ENCODE measurements around the gene FAM241A. TPM values are rescaled to one million over a fixed set of nuclear protein-coding genes. Genes with fewer than 3 reads are reported as not detected.

Gene FAM241A
- total and polyA plus RNA-seq, 9 of the 15 experiments (the other 6 are each of a cell fraction or from before 2014, with no cell fraction given), result 2.3 to 8.5 (median 5.3) TPM

DNA sequence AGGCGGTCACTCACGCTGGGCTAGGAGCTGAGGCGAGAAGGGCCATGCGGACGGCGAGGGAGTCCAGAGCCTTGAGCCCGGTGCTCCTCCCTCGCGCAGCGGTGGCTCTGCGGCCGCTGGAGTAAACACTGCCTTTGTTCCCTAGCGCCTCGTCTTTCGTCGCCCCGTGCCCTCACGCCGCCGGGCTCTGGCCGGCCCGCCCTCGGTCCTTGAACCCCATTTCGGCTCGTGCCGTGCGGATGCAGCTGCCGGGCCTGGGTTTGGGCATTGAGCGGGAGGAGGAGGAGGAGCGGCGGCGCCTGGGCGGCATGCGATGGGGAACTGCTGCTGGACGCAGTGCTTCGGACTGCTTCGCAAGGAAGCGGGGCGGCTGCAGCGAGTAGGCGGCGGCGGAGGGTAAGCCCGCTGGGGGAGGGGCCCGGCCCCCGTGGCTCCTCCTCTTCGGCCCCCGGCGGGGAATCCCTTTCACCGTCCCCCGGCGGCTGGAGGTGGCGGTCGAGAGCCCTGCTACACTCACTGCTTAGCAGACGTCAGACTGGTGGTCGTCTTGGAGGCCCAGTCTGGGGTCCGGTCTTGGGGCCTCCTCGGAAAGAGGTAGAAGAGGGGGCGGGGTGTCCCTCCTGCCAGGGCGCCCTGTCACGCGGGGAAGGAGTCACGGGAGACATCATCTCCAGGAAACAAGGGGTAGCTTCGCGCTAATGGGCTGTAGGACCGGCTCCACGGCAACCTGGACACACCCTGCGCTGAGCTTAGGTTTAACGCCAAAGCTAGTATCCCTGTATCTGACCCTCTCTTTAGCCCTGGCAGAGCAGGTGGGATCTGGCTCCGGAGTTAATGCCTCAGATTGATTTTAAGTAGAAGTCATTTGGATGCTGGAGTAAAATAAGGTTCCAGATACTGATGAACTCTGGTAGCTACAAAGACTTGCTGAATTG lies 86.8 kb downstream of the FAM241A start, which contains the start of gene AP1AR (continued):
- TF ChIP-seq, protein P1, sequence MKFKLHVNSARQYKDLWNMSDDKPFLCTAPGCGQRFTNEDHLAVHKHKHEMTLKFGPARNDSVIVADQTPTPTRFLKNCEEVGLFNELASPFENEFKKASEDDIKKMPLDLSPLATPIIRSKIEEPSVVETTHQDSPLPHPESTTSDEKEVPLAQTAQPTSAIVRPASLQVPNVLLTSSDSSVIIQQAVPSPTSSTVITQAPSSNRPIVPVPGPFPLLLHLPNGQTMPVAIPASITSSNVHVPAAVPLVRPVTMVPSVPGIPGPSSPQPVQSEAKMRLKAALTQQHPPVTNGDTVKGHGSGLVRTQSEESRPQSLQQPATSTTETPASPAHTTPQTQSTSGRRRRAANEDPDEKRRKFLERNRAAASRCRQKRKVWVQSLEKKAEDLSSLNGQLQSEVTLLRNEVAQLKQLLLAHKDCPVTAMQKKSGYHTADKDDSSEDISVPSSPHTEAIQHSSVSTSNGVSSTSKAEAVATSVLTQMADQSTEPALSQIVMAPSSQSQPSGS (CRISPR knock-in tag; IDR thresholded peaks at IDR 0.05), result no peak
- TF ChIP-seq SMARCE1 (IDR thresholded peaks at IDR 0.05) (peak; percentile 78; the same call in 1 of the 2 replicates), RBM14 (IDR thresholded peaks at IDR 0.05; ENCODE audit: borderline replicate concordance, insufficient read depth, low read depth, low read length) (0 out of 2 replicates have a peak, but pooled peaks have one; percentile 84), POLR3A (IDR thresholded peaks at IDR 0.05; ENCODE audit: borderline replicate concordance, extremely low read depth, insufficient read depth, insufficient read length) (no peak), CREM (IDR thresholded peaks at IDR 0.05; ENCODE audit: low read depth) (0 out of 2 replicates have a peak, but pooled peaks have one; percentile 17), ARID1B (IDR thresholded peaks at IDR 0.05) (peak; percentile 44; the same call in 1 of the 2 replicates), HNRNPK (IDR thresholded peaks at IDR 0.05; ENCODE audit: low read depth, low read length, poor library complexity, severe bottlenecking) (no peak), ZNF253 (CRISPR knock-in tag; conservative IDR thresholded peaks at IDR 0.05) (no peak), WHSC1 (IDR thresholded peaks at IDR 0.05; ENCODE audit: low read length) (no peak), ETV6 (IDR thresholded peaks at IDR 0.05; ENCODE audit: borderline replicate concordance in 1 of 2, low read depth in 2 of 2, low read length in 1 of 2) (0 out of 4 replicates have a peak, but pooled peaks of 1 of the 2 experiments have one; percentile 5), ETV6 (CRISPR knock-in tag; IDR thresholded peaks at IDR 0.05; ENCODE audit: borderline replicate concordance) (no peak), RBFOX2 (IDR thresholded peaks at IDR 0.05; ENCODE audit: low read depth, low read length) (peak; percentile 97)
- TF ChIP-seq, protein P2, sequence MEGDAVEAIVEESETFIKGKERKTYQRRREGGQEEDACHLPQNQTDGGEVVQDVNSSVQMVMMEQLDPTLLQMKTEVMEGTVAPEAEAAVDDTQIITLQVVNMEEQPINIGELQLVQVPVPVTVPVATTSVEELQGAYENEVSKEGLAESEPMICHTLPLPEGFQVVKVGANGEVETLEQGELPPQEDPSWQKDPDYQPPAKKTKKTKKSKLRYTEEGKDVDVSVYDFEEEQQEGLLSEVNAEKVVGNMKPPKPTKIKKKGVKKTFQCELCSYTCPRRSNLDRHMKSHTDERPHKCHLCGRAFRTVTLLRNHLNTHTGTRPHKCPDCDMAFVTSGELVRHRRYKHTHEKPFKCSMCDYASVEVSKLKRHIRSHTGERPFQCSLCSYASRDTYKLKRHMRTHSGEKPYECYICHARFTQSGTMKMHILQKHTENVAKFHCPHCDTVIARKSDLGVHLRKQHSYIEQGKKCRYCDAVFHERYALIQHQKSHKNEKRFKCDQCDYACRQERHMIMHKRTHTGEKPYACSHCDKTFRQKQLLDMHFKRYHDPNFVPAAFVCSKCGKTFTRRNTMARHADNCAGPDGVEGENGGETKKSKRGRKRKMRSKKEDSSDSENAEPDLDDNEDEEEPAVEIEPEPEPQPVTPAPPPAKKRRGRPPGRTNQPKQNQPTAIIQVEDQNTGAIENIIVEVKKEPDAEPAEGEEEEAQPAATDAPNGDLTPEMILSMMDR (IDR thresholded peaks at IDR 0.05 in 2 of 3, conservative IDR thresholded peaks at IDR 0.05 in 1 of 3; ENCODE audit: insufficient read depth in 2 of 3, low read depth in 1 of 3, low read length in 3 of 3), result peak; percentile 47 to 59 (median 51); a peak in 5 of 6 replicates
- TF ChIP-seq, protein P3, sequence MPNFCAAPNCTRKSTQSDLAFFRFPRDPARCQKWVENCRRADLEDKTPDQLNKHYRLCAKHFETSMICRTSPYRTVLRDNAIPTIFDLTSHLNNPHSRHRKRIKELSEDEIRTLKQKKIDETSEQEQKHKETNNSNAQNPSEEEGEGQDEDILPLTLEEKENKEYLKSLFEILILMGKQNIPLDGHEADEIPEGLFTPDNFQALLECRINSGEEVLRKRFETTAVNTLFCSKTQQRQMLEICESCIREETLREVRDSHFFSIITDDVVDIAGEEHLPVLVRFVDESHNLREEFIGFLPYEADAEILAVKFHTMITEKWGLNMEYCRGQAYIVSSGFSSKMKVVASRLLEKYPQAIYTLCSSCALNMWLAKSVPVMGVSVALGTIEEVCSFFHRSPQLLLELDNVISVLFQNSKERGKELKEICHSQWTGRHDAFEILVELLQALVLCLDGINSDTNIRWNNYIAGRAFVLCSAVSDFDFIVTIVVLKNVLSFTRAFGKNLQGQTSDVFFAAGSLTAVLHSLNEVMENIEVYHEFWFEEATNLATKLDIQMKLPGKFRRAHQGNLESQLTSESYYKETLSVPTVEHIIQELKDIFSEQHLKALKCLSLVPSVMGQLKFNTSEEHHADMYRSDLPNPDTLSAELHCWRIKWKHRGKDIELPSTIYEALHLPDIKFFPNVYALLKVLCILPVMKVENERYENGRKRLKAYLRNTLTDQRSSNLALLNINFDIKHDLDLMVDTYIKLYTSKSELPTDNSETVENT (CRISPR knock-in tag; IDR thresholded peaks at IDR 0.05), result peak; percentile 67; the same call in 1 of the 2 replicates
- TF ChIP-seq, protein P4, sequence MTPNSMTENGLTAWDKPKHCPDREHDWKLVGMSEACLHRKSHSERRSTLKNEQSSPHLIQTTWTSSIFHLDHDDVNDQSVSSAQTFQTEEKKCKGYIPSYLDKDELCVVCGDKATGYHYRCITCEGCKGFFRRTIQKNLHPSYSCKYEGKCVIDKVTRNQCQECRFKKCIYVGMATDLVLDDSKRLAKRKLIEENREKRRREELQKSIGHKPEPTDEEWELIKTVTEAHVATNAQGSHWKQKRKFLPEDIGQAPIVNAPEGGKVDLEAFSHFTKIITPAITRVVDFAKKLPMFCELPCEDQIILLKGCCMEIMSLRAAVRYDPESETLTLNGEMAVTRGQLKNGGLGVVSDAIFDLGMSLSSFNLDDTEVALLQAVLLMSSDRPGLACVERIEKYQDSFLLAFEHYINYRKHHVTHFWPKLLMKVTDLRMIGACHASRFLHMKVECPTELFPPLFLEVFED (CRISPR knock-in tag; conservative IDR thresholded peaks at IDR 0.05), result no peak
- TF ChIP-seq, protein P5, sequence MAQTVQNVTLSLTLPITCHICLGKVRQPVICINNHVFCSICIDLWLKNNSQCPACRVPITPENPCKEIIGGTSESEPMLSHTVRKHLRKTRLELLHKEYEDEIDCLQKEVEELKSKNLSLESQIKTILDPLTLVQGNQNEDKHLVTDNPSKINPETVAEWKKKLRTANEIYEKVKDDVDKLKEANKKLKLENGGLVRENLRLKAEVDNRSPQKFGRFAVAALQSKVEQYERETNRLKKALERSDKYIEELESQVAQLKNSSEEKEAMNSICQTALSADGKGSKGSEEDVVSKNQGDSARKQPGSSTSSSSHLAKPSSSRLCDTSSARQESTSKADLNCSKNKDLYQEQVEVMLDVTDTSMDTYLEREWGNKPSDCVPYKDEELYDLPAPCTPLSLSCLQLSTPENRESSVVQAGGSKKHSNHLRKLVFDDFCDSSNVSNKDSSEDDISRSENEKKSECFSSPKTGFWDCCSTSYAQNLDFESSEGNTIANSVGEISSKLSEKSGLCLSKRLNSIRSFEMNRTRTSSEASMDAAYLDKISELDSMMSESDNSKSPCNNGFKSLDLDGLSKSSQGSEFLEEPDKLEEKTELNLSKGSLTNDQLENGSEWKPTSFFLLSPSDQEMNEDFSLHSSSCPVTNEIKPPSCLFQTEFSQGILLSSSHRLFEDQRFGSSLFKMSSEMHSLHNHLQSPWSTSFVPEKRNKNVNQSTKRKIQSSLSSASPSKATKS (CRISPR knock-in tag; IDR thresholded peaks at IDR 0.05), result no peak

All from K562 (cell line).